GM18909 (cell line): ENCODE data around the gene RELT.

ENCODE experiments used
- ATAC-seq: cut with Tn5 transposase; IDR thresholded peaks from one replicate; pipeline ENCODE4 v1.9.1; 2021; ENCODE audit warnings: mild to moderate bottlenecking; ENCODE audit not compliant: unreplicated experiment, poor library complexity

The RELT gene

GRCh38 chr11:73346186-73346935, 29.8 kb upstream of the RELT start:
- ATAC-seq, result no peak

GRCh38 chr11:73347067-73347466, 29.1 kb upstream of the RELT start:
- no peak for ATAC-seq

- no peak for ATAC-seq
Measured at GRCh38 chr11:73348838-73349237, 27.4 kb upstream of the RELT start.

DNA sequence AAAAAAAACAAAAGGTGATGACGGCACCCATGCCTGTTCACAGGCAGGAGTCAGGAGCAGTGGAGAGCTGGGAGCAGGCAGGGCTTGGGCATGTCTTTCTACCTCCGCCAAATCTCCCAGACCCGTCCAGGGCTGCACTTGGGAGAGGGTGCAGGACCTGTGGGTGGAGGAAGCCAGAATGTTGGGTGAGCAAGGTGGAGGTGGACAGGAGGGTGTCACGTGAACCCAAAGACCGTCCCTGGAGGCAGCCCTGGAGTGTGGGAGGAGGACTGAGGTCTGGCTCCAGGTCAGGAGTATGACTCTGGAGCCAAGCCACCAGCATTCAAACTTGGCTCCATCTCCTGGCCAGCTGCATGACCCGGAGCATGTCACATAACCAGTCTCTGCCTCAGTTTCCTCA, 26.6 kb upstream of the RELT start:
- ATAC-seq, result no peak

GRCh38 chr11:73350908-73351636, 25.1 kb upstream of the RELT start:
- no peak for ATAC-seq

DNA sequence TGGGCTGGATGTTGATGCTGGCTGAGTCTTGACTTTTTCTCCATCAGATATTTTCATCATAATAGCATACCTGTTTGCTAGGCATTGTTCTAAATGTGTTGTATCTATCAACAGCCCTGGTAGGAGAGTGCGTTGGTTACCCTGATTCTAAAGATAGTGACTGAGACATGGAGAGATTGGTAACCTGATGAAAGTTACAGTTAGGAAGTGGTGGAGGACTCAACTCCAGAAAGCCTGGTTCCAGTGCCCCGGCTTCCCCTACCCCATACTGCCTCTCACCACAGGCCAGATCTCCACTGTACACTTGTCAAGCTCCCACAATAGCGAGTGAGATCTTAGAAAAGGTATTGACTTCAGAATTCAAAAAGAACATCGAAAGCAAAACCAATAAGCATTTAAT, 22.8 kb upstream of the RELT start:
- no peak for ATAC-seq

- ATAC-seq, result no peak
Measured at GRCh38 chr11:73355109-73355508, 21.1 kb upstream of the RELT start.

DNA sequence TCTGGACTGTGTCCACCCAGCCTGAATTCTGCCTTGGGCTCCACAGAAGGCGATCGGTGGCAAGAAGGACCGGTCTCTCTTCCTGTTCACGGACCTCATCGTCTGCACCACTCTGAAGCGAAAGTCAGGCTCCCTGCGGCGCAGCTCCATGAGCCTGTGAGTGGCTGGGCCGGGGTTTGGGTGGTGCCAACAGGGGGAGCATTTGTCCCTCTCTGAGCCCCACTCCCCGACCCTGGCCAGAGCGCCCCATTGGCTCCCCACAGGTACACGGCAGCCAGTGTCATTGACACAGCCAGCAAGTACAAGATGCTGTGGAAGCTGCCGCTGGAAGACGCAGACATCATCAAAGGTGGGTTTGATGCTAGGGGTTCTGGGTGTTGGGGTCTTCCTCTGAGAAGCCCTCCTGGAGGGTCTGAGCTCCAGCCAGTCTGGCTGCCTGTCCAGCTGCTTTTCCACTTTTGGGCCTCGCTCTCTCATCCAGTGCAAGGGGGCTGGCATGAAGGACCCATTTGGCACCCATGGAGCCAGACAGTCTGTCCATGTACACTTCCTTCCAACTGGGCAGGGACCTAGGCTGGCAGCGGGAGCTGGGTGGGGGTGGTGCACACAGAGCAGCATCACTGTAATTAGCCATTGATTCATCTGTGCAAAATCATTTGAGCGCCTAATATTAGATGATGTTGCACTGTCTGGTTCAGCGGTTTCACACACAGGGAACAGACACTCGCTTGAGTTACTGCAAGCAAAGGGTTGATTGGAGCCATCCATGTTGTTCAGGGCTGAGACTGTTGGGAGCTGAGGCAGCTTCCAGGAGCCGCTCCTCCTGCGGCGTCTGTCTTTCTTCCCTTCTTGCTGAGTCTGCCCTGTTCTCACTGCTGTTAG, 19.0 kb upstream of the RELT start:
- ATAC-seq, result no peak

DNA sequence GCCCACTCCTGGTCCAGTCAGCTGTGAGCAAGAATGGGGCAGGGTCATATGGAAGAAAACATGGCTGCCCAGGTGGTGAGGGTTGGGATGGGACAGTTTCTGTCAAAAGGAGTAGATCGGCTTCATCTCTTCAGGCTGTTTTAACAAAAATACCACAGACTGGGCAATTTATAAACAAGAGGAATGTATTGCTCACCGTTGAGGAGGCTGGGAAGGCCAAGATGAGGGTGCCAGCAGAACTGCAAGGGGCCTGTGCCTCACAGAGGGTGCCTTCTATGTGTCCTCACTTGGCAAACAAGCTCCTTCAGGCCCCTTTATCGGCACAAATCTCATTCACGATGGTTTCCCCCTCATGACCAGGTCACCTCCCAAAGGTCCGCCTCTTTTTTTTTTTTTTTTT, 18.1 kb upstream of the RELT start:
- no peak for ATAC-seq

DNA sequence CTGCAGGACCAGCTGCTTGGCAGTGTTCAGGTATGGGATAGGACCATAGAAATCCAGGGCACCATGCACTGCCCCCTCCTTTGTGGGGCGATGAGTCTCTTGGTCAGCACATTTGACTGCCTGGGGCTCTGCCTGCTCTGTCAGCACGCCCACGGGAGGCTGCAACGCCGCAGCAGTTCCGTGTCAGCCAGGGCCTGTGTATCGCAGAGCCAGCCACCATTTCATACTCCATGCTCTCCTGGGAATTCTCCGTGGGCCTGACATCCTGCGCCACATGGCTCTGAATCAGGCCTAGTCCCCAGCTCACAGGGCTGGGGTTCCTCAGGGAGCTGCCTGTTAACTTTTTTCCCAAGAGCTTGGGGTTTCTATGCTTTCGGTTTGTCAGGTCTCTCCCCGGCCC, 16.9 kb upstream of the RELT start:
- ATAC-seq, result no peak

GRCh38 chr11:73359930-73360742, 16.1 kb upstream of the RELT start:
- ATAC-seq, result no peak

DNA sequence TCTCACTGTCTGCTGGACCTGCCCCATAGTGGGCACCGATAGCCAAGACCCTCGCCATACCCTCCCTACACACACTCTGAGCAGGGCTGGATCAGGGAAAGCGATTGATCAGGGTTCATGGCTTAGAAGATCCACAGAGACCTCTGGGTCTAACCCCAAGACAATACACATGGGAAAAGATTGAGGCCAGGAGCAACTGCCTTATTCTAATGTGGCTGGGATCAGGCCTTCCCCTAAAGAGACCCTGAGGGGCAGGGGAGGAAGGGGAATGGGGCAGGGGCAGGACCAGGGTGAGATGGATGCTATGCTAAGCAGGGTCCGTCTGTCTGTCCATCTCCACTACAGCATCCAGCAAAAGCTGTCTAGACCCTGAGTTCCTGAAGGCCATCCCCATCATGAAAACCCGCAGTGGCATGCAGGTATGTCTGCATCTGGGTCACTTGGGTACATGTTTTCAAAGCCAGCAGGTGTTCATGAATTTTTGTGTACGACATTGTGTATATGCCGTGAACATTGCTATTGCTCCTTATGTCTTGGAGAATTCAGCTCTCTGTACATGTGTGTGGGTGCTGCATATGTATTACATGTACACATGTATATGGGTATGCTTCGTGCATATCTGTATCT, 15.3 kb upstream of the RELT start:
- no peak for ATAC-seq

GRCh38 chr11:73361953-73362776, 14.0 kb upstream of the RELT start:
- ATAC-seq, result no peak

DNA sequence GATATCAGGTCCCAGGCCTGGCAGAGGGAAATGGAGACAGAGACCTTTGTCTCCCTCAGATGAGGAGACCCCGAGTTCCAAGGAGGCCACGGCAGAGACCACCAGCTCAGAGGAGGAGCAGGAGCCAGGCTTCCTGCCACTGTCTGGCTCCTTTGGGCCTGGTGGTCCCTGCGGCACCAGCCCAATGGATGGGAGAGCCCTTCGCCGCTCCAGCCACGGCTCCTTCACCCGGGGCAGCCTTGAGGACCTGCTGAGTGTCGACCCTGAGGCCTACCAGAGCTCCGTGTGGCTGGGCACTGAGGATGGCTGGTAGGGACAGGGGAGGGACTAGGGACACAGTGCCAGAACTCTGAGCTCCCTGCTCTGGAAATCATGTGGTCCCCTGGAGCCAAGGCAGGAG, 13.1 kb upstream of the RELT start:
- ATAC-seq, result no peak

DNA sequence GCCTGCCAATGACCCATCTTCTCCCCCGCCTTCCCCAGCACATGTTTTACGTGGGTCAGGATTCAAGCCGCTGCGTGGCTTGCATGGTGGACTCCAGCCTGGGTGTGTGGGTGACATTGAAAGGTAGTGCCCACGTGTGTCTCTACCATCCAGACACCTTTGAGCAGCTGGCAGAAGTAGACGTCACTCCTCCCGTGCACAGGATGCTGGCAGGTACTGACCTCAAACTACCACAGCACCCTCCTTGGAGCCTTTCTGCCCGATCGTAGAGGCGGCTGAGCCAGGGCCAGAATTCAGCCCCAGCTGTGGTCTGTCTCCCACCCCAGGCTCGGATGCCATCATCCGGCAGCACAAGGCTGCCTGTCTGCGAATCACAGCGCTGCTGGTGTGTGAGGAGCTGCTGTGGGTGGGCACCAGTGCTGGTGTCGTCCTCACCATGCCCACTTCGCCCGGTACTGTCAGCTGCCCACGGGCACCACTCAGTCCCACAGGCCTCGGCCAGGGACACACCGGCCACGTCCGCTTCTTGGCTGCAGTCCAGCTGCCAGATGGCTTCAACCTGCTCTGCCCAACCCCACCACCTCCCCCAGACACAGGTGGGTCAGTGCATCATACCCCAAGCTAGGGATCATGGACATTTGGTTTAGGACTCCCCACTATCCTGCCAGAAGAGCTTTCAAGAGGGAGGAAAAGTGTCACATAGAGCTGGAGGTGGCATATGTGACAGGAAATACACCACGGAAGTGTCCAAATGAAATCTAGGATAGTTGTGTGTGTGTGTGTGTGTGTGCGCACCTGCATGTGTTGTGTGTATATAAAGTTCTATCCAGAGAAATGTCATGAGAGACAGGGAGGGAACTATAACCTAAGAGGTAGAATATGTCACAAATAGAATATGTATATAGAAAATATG, 10.6 kb upstream of the RELT start:
- ATAC-seq, result no peak

GRCh38 chr11:73366265-73366610, 10.0 kb upstream of the RELT start:
- no peak for ATAC-seq

GRCh38 chr11:73366953-73367352, 9.2 kb upstream of the RELT start:
- no peak for ATAC-seq

DNA sequence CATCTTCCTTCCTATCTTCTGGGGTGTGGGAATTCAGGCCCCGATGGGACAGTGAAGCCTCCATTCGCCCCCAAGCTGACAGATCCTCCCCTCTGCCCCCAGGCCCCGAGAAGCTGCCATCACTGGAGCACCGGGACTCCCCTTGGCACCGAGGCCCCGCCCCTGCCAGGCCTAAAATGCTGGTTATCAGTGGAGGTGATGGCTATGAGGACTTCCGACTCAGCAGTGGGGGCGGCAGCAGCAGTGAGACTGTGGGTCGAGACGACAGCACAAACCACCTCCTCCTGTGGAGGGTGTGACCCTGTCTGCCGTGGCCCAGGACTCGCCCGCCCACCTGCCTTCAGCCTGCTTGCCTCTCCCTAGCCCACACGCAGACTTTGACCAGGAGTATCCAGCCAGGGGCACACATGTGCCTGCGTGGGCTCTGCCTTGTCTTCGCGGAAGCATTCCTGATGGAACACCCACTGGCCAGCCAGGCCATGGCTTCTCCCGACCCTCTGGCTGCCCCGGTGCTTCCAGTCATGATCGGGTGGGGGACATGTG, 8.6 kb upstream of the RELT start:
- ATAC-seq, result no peak
